B cell (primary cell): ENCODE measurements around the gene WDR7.

Experiments used
- CTCF ChIP-seq: fragments of 200-600 bp; IDR thresholded peaks from one replicate; pipeline ENCODE4 v1.8.0; 2022; ENCODE audit warnings: antibody characterized with exemption, mild to moderate bottlenecking
- EZH2 ChIP-seq: IDR thresholded peaks from 2 replicates; pipeline ENCODE4 v1.6.1; 2012; ENCODE audit warnings: borderline replicate concordance, low read depth, mild to moderate bottlenecking, moderate library complexity, low read length; ENCODE audit not compliant: insufficient read depth, poor library complexity, severe bottlenecking

GRCh38 chr18:56770097-56770496 is 118.9 kb downstream of the WDR7 start:
- no peak for TF ChIP-seq CTCF
- TF ChIP-seq EZH2, result no peak
